AG09309 (cell line): Measurements from ENCODE around the gene PARD3.
A peak's percentile ranks its signal among the peaks of the same experiment; 100 is the strongest.

ENCODE experiments used
- DNase-seq: peaks from one replicate; pipeline ENCODE4 v3.0.0-alpha.2; 2010; ENCODE audit warnings: low read depth
- H3K4me3 ChIP-seq: 2 replicates; pipeline ENCODE4 v1.5.1; 2011; ENCODE audit warnings: mild to moderate bottlenecking, low read depth, low read length, moderate library complexity; ENCODE audit not compliant: control insufficient read depth
- CTCF ChIP-seq: IDR thresholded peaks from 2 replicates; pipeline ENCODE4 v1.5.1; 2011; ENCODE audit warnings: mild to moderate bottlenecking, low read depth, low read length, inconsistent platforms; ENCODE audit not compliant: insufficient read depth, control insufficient read depth; ENCODE audit errors: missing control alignments

The PARD3 gene

GRCh38 chr10:34426041-34426440 is 389.1 kb downstream of the PARD3 start:
- DNase-seq: no peak
- no peak for TF ChIP-seq CTCF
- no peak overlapping the region for H3K4me3 ChIP-seq

GRCh38 chr10:34423673-34424625 is 391.1 kb downstream of the PARD3 start:
- H3K4me3 ChIP-seq: no peak overlapping the region
- no peak for TF ChIP-seq CTCF
- peak; percentile 10 for DNase-seq

GRCh38 chr10:34420795-34421194 is 394.3 kb downstream of the PARD3 start:
- H3K4me3 ChIP-seq: no peak overlapping the region
- TF ChIP-seq CTCF: no peak
- no peak for DNase-seq

- no peak for TF ChIP-seq CTCF
- DNase-seq: no peak
- no peak overlapping the region for H3K4me3 ChIP-seq
Observed at GRCh38 chr10:34420273-34420672, 394.8 kb downstream of the PARD3 start.

- no peak for TF ChIP-seq CTCF
- DNase-seq: no peak
- no peak overlapping the region for H3K4me3 ChIP-seq
Observed at GRCh38 chr10:34415039-34415438, 400.1 kb downstream of the PARD3 start.

- DNase-seq: no peak
- no peak for TF ChIP-seq CTCF
- no peak overlapping the region for H3K4me3 ChIP-seq
Observed at GRCh38 chr10:34413756-34414587, 401.1 kb downstream of the PARD3 start.
